Pancreas (tissue), 10 donors: ENCODE measurements around the gene AP2M1. TPM values are rescaled to one million over a fixed set of nuclear protein-coding genes. Genes with fewer than 3 reads are reported as not detected.

Source experiments
- ATAC-seq, 4 donors: fragments of 200-7000 bp; cut with Tn5 transposase; one replicate each; pipeline versions ENCODE4 v1.8.0 to v1.9.1; 2020; ENCODE audit warnings: mild to moderate bottlenecking in 4 of 4, moderate library complexity in 4 of 4
- DNase-seq, 6 donors: peaks; one replicate each; pipeline ENCODE4 v3.0.0-alpha.2; 2020
- FAIRE-seq: peaks from 2 replicates; lab custom pipeline; 2012; peaks lifted over from hg19 to GRCh38; lab: Jason Lieb, UNC
- H3K27ac ChIP-seq, 4 donors: fragments of 200-600 bp; sonication (generic); 1 replicate in 3 of 4; 2 replicates in 1 of 4; pipeline versions ENCODE4 v1.5.0 to v1.8.0; 2020
- H3K27me3 ChIP-seq, 4 donors: fragments of 200-600 bp; one replicate each; pipeline ENCODE4 v1.8.0; 2021
- H3K36me3 ChIP-seq, 3 donors: fragments of 200-600 bp; sonication (generic) in 1 of 3; one replicate each; pipeline versions ENCODE4 v1.5.0 to v1.8.0; 2020 to 2021
- H3K4me1 ChIP-seq, 3 donors: fragments of 200-600 bp; one replicate each; pipeline ENCODE4 v1.8.0; 2021
- H3K4me3 ChIP-seq, 4 donors: fragments of 200-600 bp; sonication (generic) in 2 of 4; one replicate each; pipeline versions ENCODE4 v1.5.0 to v1.8.0; 2020 to 2021
- H3K9me3 ChIP-seq, 4 donors: fragments of 200-600 bp; one replicate each; pipeline ENCODE4 v1.8.0; 2021
- CTCF ChIP-seq, 4 donors: fragments of 200-600 bp; sonication (generic) in 3 of 4; IDR thresholded peaks; one replicate each; pipeline versions ENCODE4 v1.5.0 to v1.8.0; 2021; ENCODE audit warnings: antibody characterized with exemption in 4 of 4
- WGBS, 2 donors: extraction: QIAGEN DNeasy Blood & Tissue Kit; methylation state at CpG; one replicate each; pipeline ENCODE4 v1.1.7; 2013; 5-methylcytosine and 5-hydroxymethylcytosine counted together
- intact Hi-C, 3 donors: fragments of 100-400 bp; cut with DNase I; formaldehyde crosslinking; loops; one replicate each; pipeline versions ENCODE4 v1.11.1 to v1.14.2; 2022
- polyA plus RNA-seq, 2 donors: library from polyadenylated mRNA; stranded (reverse); fragments of 200-250 nt; gene quantifications; one replicate each; pipeline ENCODE4 v1.2.3, GENCODE V29; 2013
- total RNA-seq, 6 donors: library from RNA; stranded (reverse); fragmentation: NEBNext Ultra II Directional in 4 of 6; extraction: Animal tissue kit (Norgen Biotek cat#: 25700) in 4 of 6; gene quantifications; one replicate each; pipeline versions ENCODE4 v1.2.1 to v1.2.4, GENCODE V29; 2021 to 2023
- donor health status: healthy with polysubstance abuse.
- donor health status: DM: no; HTN: no; CAD: no; lungs with moderate emphysema.
- donor health status: DM: no; HTN: no; CAD: no.
- donor health status: control.
- donor health status: control.
- donor health status: Bipolar disorder and iron deficiency.
- donor health status: DM: yes; HTN: yes; CAD: no.
- donor health status: DM: no; HTN: no; CAD: no.
- donor health status: DM: no; HTN: no; CAD: no.
- donor health status: DM: yes; HTN: yes; CAD: no.

AP2M1 gene
- total and polyA plus RNA-seq, 8 donors = 67.8 to 136 (median 81.8) TPM

- no peak for TF ChIP-seq CTCF (IDR thresholded peaks at IDR 0.05)
- intact Hi-C loops = loop anchor here in 1 of 3 donors (10.0 kb wide), 2 partner anchors 85 to 335 kb away; no protein-coding TSS in a partner anchor
- Histone ChIP-seq H3K9me3 (no peaks in the 10 kb centered on the region), H3K27me3 (no peaks in the 10 kb centered on the region), H3K4me3 (peak within 1 kb of the TSS; percentile 23 to 69 (median 44)), H3K36me3 (no peaks in the 10 kb centered on the region), H3K4me1 (peaks cover 0 to 8% (median 6%) of the 10 kb centered on the region in 3 donors), H3K27ac (no peak within 1 kb of the TSS)
- peak; percentile 82 to 92 (median 88) for ATAC-seq
- no peak for FAIRE-seq
- peak; percentile 64 to 85 (median 72) for DNase-seq
- 0 to 1% methylated on average over 38 to 66 of the region's 66 CpGs for WGBS, 2 donors
Observed at GRCh38 chr3:184229394-184230080, 54.9 kb downstream of the AP2M1 start, which contains the start of gene VWA5B2. TSS of gene VWA5B2 (plus strand) at chr3:184229585. CDS start at chr3:184230529, 944 bp downstream.

DNA sequence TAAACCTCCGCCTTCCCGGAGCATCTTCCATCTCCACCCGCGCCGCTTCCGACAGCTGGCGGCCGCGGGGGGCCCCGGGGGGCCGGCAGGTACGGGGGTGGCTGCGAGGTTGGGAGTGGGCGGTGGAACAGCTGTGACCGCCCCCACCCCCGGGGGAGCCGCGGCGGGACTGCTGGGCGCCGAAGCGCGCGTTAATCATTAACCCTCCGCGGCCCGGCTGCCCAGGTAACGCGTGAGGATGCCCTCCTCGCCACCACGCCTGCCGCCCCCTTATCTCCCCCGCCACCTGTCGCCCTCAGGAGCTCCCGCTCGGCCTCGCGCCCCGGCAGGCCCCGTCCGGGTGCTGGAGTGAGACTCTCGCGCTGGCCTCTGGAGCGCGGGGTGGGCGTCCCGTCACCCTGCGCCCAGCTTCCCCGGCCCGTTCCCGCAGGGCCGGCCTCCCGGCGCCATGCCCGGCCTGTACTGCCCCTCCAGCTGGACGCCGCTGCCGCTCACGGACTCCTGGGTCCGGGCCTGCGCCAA is 55.5 kb downstream of the AP2M1 start:
- Histone ChIP-seq H3K36me3 (no peaks in the 10 kb centered on the region), H3K9me3 (no peaks in the 10 kb centered on the region), H3K27ac (no peak overlapping the region), H3K27me3 (no peaks in the 10 kb centered on the region), H3K4me3 (peak overlapping the region; percentile 23 to 69 (median 44)), H3K4me1 (peaks cover 0 to 8% (median 6%) of the 10 kb centered on the region in 3 donors)
- peak in 5 of 6 donors; percentile 36 to 85 (median 62) for DNase-seq
- intact Hi-C loops = loop anchor here in 1 of 3 donors (10.0 kb wide), 2 partner anchors 85 to 335 kb away; no protein-coding TSS in a partner anchor
- WGBS, 2 donors = 1% methylated on average over 41 to 61 of the region's 61 CpGs
- no peak for FAIRE-seq
- peak; percentile 41 to 71 (median 59) for ATAC-seq
- no peak for TF ChIP-seq CTCF (IDR thresholded peaks at IDR 0.05)

DNA sequence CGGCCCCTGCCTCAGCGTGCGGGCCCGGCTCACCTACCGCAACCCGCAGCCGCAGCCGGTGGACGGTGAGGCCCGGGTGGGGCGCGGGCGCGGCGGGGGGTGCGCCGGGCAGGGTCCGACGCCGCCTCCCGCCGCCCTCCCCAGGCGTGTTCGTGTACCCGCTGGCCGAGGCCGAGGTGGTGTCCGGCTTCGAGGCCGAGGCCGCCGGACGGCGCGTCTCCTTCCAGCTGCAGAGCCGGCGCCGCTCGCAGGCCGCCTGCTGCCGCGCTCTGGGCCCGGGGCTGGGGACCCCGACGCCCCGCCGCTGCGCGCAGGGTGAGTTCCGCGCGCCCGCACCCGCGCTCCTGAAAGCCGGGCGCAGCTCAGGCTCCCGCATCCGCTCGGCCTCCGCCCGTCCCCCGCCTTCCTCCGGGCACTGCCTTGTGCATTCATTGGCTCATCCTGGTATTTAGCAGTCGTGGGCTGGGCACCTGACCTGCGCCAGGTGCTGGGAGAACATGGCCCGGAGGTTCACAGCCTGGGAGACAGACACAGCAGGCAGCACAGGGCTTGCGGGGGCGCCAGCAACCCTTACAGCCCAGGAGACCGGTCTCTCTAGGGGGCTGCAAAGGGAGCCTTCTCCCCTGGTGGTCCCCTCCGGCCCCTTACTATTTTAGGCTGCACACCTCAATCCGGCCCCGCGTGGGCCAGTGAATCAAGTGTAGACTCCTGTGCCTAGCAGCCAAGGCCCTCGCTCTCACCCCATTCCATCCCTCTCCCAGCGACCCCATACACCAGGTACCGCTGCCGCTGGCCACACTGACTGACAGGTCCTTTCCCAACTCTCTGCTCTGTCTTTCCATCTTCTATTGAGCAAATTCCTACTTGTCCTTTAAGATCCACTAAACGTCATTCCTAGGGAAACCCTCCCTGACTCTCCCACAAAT is 56.2 kb downstream of the AP2M1 start:
- peak overlapping the region in 3 of 4 donors; percentile 23 to 69 (median 52) for H3K4me3 ChIP-seq
- no peaks in the 10 kb centered on the region for H3K27me3 ChIP-seq
- TF ChIP-seq CTCF (IDR thresholded peaks at IDR 0.05) = no peak
- H3K36me3 ChIP-seq = no peaks in the 10 kb centered on the region
- H3K9me3 ChIP-seq = no peaks in the 10 kb centered on the region
- H3K4me1 ChIP-seq = peaks cover 0 to 8% (median 6%) of the 10 kb centered on the region in 3 donors
- DNase-seq = peak in 3 of 6 donors; percentile 49 to 78 (median 59)
- ATAC-seq = peak in 3 of 4 donors; percentile 16 to 48 (median 43)
- no peak overlapping the region for H3K27ac ChIP-seq
- WGBS, 2 donors = 11 to 21% methylated on average over 32 to 79 of the region's 79 CpGs
- intact Hi-C loops = loop anchor here in 1 of 3 donors (10.0 kb wide), 2 partner anchors 86 to 336 kb away; no protein-coding TSS in a partner anchor
- no peak for FAIRE-seq

- Histone ChIP-seq H3K4me1 (peaks cover 0 to 8% (median 6%) of the 10 kb centered on the region in 3 donors), H3K4me3 (no peak overlapping the region), H3K27me3 (no peaks in the 10 kb centered on the region), H3K9me3 (no peaks in the 10 kb centered on the region), H3K27ac (no peak overlapping the region), H3K36me3 (no peaks in the 10 kb centered on the region)
- FAIRE-seq = no peak
- 76 to 77% methylated on average over 3 of the region's 3 CpGs for WGBS, 2 donors
- no peak for TF ChIP-seq CTCF (IDR thresholded peaks at IDR 0.05)
- no peak for DNase-seq
- intact Hi-C loops = loop anchor here in 1 of 3 donors (10.0 kb wide), 2 partner anchors 87 to 337 kb away; no protein-coding TSS in a partner anchor
- ATAC-seq = no peak
Observed at GRCh38 chr3:184231671-184232070, 57.0 kb downstream of the AP2M1 start.
